Measurements from ENCODE around the gene ASCL3.
"Not testable (repeated sequence)": the region's sequence is repeated elsewhere in the genome, so short reads cannot be mapped to it uniquely, and the experiment has no call there.

The ASCL3 gene

DNA sequence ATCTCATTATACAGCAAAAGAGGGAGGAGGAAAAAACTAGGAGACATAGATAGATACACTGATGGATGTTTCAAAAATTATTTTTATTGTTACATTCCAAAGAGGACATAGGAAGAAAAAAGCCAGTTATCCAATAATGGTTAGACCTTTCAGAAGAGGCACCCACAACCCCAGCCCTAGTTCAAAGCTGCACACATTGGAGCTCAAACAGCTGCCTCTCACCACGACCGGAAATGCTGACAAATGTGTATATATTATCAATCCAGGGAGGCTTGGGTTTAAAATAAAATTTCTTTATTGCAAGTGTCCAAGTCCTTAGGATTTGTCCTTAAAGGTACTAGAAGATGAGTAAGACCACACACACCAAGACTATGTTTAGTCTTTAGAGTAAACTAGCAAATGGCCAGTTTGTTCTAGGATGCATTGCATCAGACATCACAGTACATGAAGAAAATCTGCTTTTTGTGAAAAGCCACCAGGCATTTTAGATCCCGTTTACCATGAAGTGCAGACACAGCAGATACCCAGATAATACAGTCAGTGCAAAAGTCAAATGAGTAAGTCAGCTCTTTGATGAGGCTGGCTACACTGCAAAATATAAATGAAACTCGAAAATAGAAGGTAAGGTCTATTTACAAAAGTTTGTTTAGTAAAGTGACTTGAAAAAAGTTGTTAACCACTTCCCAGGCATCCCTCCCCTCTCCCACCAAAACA, 4.6 kb upstream of the ASCL3 start:
- DNase-seq: no peak

DNA sequence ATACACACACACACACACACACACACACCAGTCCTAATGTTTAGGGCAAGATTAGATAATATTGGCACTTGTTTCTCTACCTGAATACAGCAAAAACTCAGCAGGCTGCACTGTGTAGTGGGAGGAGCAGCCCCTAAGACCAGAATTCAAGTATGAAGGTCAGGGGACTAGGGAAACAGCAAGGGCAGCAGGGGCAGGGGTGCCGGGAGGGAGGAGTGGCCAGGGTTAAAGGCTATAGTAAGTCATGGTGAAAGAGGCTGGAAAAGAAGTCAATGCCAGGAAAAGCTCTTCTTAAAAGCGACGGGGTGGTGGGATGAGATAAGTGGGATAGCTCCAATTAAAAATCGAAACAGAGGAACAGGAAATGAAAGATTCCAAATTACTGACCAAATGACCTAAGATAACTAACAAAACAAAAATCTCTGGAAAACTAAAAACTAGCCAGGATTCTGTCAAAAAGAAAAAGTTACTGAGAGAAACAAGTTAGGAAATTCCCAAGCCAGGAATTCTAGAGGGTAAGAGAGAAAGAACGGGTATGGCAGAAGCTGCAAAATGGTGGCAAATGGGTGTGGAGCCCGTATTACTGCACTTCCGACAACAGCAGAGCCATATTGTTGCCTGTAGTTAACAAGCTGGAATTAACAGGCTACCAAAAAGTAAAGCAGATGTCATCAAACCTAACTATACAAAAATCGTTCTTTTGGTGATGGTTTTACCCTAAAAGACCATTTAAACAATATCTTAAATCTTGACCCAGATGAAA, 1.3 kb downstream of the ASCL3 start:
- no peak for DNase-seq

DNA sequence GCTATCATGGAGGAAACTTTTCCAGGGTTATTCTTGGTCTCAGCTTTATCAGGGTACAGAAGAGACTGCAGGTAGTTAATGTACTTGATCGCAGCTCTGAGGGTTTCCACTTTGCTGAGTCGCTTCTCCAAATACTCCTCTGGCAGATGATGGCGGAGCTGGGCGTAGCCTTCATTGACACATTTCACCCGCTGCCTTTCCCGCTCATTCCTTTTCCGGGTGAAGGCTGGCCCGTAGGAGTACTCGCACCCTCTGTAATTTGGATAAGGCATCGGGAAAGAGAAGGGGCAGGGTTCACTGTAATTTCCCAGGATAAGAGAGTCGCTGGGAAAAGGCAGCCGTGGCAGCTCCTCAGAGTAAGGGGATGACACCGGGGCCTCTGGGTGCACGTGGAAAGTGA, 5.2 kb downstream of the ASCL3 start:
- no peak for DNase-seq

DNA sequence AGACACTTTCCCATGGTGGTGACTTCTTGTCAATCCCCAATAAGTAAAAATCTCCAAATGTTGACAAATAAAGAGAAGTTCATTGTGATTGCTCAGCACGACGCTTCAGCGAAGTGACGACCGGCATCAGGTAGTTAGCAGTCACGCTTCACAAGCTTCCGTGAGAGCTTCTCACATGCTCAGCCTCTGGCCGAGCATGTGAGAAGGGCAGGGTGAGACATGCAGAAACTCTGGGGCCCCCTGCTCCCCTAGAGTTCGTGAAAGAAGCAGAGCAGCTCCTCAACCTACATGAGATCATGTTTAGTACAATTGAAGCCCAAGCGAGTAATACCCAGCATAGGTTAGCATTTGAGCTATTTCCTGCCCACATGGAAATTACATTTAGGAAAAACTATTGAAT, 5.7 kb downstream of the ASCL3 start:
- no peak for DNase-seq

DNA sequence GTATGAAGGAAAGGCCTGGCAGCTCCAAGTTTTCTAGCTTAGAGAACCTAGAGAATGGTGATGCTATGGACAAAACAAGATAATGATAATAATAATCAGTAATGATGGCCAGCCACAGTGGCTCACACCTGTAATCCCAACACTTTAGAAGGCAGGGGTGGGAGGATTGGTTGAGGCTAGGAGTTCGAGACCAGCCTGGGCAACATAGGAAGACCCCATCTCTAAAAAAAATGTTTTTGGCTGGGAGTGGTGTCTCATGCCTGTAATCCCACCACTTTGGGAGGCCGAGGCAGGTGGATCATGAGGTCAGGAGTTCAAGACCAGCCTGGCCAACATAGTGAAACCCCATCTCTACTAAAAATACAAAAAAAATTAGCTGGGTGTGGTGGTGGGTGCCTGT, 7.0 kb downstream of the ASCL3 start:
- DNase-seq: not testable (repeated sequence)

DNA sequence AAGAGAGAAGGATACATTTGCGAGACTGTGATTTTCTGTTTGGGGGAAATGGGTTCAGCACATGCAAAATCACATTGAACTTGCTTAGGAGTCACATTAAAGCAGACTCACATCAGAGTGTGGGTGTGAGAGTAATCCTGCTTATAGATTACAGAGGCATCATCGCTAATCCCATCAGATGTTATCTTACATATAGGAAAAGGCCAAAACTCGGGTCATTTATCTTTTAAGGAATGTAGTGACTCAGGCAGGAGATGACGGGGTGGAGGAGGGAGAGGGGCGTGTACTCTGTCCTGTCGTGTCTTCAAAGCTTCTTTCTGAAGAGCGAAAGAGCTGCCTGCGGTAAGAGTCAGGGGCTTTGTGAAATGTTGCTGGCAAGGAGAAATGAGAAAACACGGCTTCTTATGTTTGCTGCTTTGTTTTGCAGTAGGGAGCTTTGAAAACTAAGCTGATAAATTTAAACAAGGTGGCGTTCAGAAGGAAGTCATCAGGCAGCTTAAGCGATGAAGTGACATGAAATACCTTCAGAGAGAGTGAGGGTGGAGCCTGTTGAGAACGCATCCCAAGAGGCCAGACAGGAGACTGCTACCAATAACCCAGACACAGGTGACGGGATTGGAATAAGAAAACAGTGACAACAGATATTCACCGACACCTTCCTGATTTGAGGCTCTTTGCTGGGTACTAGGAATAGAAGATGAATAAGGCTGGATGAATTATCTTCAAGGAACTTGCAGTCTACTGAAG, 7.9 kb downstream of the ASCL3 start:
- DNase-seq: no peak

DNA sequence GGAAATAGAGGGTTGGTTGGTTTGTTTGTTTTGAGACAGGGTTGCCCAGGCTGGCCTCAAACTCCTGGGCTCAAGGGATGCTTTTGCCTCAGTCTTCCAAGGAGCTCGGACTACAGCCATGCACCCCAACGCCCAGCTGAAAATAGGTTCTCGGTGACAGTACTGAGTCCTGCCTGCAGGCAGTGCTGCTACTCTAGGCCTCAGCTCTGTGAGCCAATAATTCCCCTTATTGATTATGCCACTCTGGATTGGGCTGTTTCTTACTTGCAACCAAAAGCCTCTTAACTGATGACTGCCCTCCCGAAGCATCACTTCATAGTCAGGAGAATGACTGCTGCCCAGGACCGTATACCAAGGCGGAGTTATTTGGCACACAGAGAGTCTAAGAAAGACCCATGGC, 8.9 kb downstream of the ASCL3 start:
- DNase-seq: no peak

DNA sequence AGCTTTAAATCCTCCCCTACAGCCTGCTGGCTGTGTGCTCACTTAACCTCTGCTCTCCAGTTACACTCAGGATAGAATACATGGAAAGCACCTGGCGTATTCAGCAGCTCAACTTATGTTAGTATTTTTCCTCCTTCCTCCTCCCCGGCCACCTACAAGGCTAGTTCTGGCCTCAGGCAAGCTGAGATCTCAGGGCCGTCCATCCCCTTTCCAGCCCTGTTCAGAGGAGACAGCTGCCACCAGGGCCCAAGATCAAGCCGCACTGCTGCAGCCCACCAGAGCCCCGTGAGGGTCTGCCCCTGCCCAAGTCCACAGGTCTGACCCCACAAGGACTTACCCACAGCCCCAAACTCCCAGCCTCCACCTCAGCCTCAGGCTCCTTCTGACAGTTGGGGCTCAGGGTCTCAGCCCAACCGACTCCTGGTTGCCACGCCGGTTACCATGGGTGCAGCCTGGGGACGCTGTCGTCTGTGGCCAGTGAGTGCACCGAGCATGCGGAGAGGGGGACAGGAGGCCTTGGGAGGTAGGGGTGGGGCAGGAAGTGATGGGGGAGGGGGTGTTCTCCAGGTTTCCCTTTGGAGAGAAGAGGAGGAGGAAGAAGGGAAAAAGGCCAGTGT, 10.1 kb downstream of the ASCL3 start, which contains the start of gene C11orf16:
C11orf16 (minus strand) TSS at position 384 of the 617 bp plus-strand sequence. CDS start 639 bp downstream, outside the sequence.
- no peak for DNase-seq

DNA sequence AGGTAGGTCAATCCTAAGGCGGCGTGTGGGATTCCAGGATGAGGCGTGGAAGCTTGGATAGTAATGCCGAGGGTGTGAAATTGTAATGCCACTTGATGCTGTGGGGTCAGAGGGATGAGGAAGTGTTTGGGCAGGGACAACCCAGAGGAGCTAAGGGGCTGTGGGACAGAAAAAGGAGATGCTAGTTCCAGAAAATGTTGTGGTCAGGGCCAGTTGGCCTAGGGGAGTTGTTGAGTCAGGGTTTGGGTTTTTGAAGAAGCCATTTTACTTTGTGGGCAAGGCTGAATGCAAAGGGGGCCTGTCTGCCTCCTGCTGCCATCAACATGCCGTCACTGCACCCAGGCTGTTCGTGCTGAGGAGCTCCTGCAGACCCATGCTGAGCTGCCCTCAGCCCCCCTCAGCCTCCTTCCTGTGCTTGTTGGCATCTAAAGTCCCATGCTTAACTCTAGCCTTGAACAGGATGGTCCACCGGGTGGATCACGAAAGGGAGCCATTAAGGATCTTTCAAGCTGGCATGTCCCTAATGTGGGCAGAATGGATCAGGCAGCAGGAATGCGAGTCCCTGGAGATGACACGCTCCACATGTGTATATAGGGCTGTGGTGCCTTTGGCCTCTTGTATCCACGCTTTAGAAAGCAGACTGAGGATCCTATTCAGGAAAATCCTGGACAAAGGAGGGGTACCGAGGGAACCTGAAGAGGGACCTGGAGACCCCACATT, 12.2 kb downstream of the ASCL3 start:
- DNase-seq: no peak

DNA sequence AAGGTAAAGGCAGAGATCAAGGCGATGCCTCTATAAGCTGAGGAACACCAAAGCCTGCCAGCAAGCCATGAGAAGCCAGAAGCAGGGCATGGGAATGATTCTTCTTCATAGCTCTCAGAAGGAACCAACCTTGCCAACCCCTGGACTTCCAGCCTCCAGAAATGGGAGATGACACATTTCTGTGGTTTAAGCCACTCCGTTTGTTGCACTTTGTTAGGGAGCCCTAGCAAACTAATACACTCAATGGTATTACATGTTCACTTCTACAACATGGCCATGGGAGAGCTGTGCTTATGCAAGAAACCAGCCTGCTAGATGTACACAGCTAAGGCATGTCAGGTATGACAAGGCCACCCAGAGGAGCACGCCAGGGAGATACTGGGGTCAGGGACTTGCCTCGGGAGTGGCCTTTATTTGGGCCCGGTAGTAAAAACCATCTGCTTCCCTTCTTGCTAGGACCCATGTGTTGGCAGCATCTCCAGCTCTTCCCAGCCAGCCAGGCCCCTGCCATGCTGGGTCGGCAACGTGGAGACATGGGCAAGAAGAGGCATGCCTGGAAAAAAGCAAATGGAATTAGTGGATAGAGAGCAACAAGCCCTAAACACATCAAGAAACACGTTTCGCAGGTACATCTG, 13.7 kb downstream of the ASCL3 start:
- DNase-seq: no peak

DNA sequence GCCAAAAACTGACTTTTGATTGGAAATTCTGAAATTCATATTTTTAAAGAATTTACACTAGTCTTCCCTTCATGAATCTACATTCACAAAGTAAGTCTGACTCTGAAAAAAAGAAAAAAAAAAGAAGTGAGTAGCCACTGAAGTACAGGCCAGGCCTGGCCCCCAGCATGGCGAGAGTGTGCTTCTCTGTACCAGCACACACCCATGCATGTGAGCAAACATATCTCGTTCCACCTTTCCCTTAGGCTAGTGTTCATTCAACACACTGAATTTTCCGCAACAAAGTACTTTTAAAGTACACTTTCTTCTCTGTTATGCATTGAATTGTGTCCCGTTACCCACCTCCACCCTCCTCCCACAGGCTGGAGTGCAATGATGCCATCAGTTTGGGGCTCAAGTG, 14.6 kb downstream of the ASCL3 start:
- DNase-seq: no peak

DNA sequence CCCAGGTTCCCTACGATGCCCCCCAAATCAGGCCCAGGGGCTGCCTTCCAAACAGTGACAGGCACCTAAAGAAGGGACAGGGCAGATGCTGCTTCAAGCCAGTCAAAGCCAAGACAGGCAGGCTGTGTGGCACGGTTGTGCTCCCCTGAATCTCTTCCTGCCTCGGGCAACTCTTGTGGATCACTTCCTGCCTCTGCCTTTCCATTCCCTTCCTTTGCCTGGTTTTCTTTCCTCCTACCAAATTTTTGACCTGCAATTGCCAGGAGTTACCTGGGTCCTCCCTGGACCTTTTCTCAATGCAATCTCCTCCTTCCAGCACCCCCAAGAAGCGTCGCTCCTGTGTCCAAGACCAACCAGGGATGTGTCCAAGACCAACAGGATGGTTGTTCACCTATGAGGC, 15.6 kb downstream of the ASCL3 start:
- DNase-seq: no peak

DNA sequence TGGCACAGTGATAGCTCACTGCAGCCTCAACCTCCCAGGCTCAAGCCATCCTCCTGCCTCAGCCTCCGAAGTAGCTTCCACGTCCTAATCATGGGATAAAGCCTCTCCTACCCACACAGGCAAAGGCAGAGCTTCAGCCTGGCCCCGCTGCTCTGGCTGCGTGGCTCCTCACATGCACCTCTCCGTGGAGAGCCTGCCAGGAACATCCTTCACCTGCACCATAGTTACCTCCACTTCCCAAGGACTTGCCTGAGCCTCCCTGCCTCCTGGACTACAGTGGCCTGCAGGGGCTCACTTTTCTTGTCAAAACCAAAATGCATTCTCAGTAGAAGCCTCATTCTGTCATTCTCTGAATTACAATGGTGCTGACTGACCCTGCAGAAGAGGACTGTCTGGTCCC, 16.6 kb downstream of the ASCL3 start:
- DNase-seq: no peak

DNA sequence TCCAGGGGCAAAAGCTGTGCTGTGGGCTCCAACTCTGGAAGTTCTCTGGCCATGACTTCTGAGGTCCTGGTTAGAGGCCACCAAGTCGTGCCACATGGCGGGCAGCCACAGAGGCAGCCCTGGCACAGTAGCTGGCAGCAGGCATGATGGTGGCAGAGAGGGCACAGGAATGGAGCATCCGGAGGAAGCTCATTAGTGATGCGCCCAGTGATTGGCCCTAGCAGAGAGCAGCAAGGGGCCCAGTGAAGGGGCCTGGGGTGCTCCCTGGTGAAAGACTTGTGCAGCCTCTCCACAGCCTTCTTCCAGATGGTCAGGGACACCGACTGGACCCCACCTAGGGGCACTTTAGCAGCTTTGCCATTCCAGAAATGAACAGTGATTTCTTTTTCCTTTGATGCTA, 17.1 kb downstream of the ASCL3 start:
- DNase-seq: no peak

DNA sequence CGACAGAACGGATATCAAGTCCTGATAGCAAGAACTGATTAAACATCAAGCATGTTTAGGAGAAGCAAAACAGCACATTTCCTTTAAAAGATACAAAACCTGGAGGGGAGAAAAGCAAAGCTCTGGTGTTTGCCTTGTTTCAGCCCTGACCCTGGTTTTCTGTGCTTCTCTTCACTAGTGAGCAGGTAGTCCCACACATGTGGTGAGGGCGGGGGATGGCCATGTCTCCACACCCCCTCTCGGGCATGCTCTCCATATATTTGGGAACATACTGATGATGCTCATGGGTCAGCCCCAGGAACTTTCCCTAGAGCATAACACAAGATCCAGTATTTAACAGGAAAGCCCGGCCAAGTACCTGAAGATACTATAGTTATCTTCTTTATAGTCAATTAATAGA, 20.1 kb downstream of the ASCL3 start:
- DNase-seq: no peak

DNA sequence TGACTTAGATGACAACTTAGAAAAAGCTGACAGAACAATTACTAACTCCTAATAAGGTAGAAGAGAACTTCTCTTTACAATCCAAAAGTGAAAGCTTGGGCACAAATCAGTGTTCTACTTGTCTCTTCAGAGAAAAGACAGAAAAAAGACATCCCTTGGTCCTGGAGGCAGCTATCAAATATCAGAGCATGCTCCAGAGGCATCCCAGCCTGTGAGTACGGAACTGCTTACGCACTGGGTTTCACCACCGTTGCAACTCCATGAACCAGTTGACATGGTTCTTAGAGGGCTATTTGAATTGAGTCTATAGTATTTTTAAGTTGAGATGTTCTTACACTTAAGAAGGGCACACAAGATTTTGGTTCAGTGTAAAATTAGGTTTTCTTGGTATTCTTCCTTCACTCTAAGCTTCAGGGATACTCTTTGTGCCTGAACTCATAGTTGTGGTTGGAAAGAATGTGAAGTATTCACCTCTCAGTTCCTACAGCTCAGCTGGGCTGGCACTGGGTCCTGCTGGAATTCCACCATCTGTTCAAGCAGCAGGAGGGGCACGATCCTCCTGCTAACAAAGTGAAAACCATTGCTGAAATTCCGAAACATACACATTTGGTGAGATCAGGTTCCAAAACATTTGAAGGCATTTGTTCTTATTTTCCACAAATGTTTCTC, 25.5 kb downstream of the ASCL3 start:
- no peak for DNase-seq

DNA sequence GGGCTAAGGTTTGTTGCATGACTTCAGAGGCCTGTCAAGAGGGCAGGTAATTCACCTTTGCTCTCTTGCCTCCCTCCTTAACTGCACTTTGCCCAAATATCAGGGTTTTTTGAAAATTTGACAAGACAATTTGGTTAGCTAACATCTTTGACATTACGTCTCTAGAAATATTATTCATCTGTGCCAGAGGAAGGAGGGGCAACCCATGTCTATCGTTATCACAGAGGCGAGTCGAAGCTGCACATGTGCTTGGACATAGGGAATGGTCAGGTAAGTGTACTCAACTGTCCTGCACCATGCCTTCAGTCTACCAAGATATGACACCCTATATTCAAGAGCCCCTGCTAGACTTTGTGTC, 28.2 kb downstream of the ASCL3 start:
- DNase-seq: no peak

DNA sequence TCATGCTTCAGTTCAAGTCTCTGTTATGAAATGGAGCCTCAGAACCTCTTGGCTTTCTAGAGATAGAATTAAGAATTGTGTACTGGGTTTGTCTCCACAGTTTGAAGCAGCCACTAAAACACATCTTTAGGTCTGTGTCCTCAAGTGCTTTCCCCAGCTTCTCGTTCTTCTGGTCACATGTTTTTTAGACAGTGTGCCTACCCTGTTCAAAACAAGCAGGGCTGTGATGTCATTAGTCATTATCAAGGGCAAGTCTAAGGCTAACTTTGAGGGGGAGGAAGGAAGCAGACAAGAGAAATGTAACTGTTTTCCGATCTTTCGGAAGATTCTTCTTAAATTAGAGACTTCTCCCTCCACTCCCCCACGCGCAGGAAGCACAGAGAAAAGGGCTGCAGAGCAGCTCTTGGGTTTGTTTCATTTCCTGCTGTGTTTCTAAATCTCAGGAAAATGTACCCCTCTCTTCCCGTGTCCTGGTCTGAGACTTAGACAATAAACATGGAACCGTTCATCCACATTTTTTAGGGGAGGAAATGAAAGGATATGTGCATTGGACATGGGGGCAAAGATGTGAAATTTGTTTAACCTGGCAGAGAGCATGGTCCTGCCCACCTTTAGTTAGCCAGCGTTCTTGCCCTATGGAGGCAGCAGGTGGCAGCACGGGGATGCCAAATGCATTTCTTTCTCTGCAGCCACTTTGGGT, 28.7 kb downstream of the ASCL3 start:
- peak; percentile 54 for DNase-seq

DNA sequence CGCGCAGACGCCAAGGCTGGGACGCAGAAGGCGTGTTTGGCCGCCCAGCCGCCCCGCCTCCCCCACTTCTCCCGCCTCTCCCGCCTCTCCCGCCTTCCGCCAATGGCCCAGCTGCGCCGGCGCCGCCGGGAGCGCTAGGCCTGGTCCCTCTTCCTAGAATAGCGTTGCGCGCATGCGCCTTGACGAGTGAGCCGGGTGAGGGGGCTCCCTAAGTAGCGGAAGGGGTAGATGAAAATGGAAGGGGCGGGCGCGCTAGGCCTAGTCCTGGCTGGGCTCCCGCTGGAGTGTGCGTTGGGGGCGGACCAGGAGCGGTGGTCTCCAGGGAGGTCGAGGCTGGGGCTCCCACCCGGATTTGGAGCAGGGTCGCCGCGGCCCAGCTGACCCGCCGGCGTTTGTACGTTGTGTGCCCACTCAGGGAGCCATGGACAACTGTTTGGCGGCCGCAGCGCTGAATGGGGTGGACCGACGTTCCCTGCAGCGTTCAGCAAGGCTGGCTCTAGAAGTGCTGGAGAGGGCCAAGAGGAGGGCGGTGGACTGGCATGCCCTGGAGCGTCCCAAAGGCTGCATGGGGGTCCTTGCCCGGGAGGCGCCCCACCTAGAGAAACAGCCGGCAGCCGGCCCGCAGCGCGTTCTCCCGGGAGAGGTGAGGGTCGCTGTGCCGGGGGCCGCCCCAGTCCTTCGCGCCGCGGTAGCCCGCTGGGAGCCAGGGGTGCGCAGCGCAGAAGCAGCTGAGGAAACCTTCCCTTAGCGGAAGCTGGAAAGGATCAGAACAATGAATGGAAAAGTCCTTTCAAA, 31.6 kb downstream of the ASCL3 start, which contains the start of gene AKIP1:
AKIP1 (plus strand) TSS at position 161 of the 795 bp plus-strand sequence; CDS start at position 422, 261 bp downstream.
- DNase-seq: peak; percentile 81

DNA sequence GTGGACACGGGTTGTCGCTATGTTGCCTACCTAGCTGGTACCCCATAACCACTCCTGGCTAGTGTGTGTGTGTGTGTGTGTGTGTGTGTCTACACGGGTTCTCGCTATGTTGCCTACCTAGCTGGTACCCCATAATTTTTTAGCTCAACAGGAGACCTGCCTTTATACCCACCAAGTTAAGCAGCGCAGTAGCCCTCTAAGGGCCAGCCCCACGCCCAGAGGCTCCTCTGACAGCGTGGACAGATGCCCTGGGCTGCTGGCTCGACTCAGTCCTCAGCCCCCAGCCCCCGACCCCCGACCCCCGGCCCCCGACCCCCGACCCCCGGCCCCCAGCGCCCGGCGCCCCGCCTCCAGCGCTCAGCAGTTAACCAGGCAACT, 32.2 kb downstream of the ASCL3 start:
- DNase-seq: no peak
